SK-N-SH treated with all-trans-retinoic acid at 6 μM for 48 hours (cell line): Measurements from ENCODE around the gene FABP1.

Source experiments
- ATAC-seq: fragments of 200-7000 bp; cut with Tn5 transposase; 3 replicates; pipeline ENCODE4 v1.9.1; 2020; ENCODE audit warnings: mild to moderate bottlenecking, moderate library complexity
- ARNTL ChIP-seq: fragments of 450-650 bp; formaldehyde crosslinking; IDR thresholded peaks from 2 replicates; pipeline ENCODE4 v1.5.0; 2020; ENCODE audit warnings: low read depth, mild to moderate bottlenecking, moderate library complexity, borderline replicate concordance
- BACH2 ChIP-seq: fragments of 250-450 bp; sonication (Bioruptor Pico); IDR thresholded peaks from 2 replicates; pipeline ENCODE4 v1.9.0; 2021; ENCODE audit warnings: mild to moderate bottlenecking, borderline replicate concordance
- CREB5 ChIP-seq: fragments of 250-450 bp; sonication (Bioruptor Pico); IDR thresholded peaks from 2 replicates; pipeline ENCODE4 v1.5.1; 2020; ENCODE audit warnings: low read depth, mild to moderate bottlenecking, moderate library complexity
- CSDC2 ChIP-seq: fragments of 250-450 bp; sonication (Bioruptor Pico); IDR thresholded peaks from 2 replicates; pipeline ENCODE4 v1.5.0; 2020; ENCODE audit warnings: mild to moderate bottlenecking, moderate library complexity
- CSRNP3 ChIP-seq: fragments of 250-450 bp; sonication (Bioruptor Pico); IDR thresholded peaks from 2 replicates; pipeline ENCODE4 v1.5.1; 2021; ENCODE audit warnings: mild to moderate bottlenecking, moderate library complexity
- ESRRG ChIP-seq: fragments of 250-450 bp; sonication (Bioruptor Pico); IDR thresholded peaks from 2 replicates; pipeline ENCODE4 v1.6.1; 2021; ENCODE audit warnings: mild to moderate bottlenecking
- GLIS3 ChIP-seq: fragments of 250-450 bp; sonication (Bioruptor Pico); IDR thresholded peaks from 2 replicates; pipeline ENCODE4 v1.5.0; 2020; ENCODE audit warnings: mild to moderate bottlenecking, moderate library complexity
- ISL1 ChIP-seq: fragments of 250-450 bp; sonication (Bioruptor Pico); IDR thresholded peaks from 2 replicates; pipeline ENCODE4 v2.1.2; 2022; ENCODE audit warnings: mild to moderate bottlenecking, moderate library complexity
- OSR1 ChIP-seq: fragments of 250-450 bp; sonication (Bioruptor Pico); IDR thresholded peaks from 2 replicates; pipeline ENCODE4 v1.8.0; 2022; ENCODE audit warnings: moderate library complexity, mild to moderate bottlenecking, inconsistent platforms
- PATZ1 ChIP-seq: fragments of 250-450 bp; sonication (Bioruptor Pico); IDR thresholded peaks from 2 replicates; pipeline ENCODE4 v1.8.0; 2020; ENCODE audit warnings: mild to moderate bottlenecking, moderate library complexity, borderline replicate concordance
- POU6F1 ChIP-seq: fragments of 250-450 bp; sonication (Bioruptor Pico); IDR thresholded peaks from 2 replicates; pipeline ENCODE4 v1.8.0; 2021; ENCODE audit warnings: low read depth, mild to moderate bottlenecking, moderate library complexity, borderline replicate concordance
- PPARA ChIP-seq: fragments of 250-450 bp; sonication (Bioruptor Pico); IDR thresholded peaks from 2 replicates; pipeline ENCODE4 v1.5.0; 2020; ENCODE audit warnings: mild to moderate bottlenecking, borderline replicate concordance
- RARB ChIP-seq: fragments of 250-450 bp; sonication (Bioruptor Pico); IDR thresholded peaks from 2 replicates; pipeline ENCODE4 v1.8.0; 2021; ENCODE audit warnings: mild to moderate bottlenecking, moderate library complexity
- SNAI2 ChIP-seq: fragments of 250-450 bp; sonication (Bioruptor Pico); IDR thresholded peaks from 2 replicates; pipeline ENCODE4 v1.5.0; 2020; ENCODE audit warnings: mild to moderate bottlenecking, moderate library complexity
- TCF4 ChIP-seq: fragments of 250-450 bp; sonication (Bioruptor Pico); IDR thresholded peaks from 2 replicates; pipeline ENCODE4 v1.8.0; 2021; ENCODE audit warnings: mild to moderate bottlenecking, moderate library complexity, borderline replicate concordance
- TOX ChIP-seq: fragments of 250-450 bp; sonication (Bioruptor Pico); IDR thresholded peaks from 2 replicates; pipeline ENCODE4 v1.8.0; 2021; ENCODE audit warnings: mild to moderate bottlenecking, moderate library complexity, borderline replicate concordance
- TSHZ2 ChIP-seq: fragments of 250-450 bp; sonication (Bioruptor Pico); IDR thresholded peaks from 2 replicates; pipeline ENCODE4 v1.5.0; 2020; ENCODE audit warnings: mild to moderate bottlenecking, moderate library complexity
- ZC3H10 ChIP-seq: fragments of 250-450 bp; sonication (Bioruptor Pico); IDR thresholded peaks from 2 replicates; pipeline ENCODE4 v1.5.1; 2021; ENCODE audit warnings: mild to moderate bottlenecking, moderate library complexity
- ZFP3 ChIP-seq: fragments of 250-450 bp; sonication (Bioruptor Pico); IDR thresholded peaks from 2 replicates; pipeline ENCODE4 v1.5.0; 2020; ENCODE audit warnings: mild to moderate bottlenecking, moderate library complexity
- ZFP30 ChIP-seq: fragments of 450-650 bp; formaldehyde crosslinking; IDR thresholded peaks from 2 replicates; pipeline ENCODE4 v1.5.0; 2022; ENCODE audit warnings: mild to moderate bottlenecking, moderate library complexity
- ZNF565 ChIP-seq: fragments of 450-650 bp; formaldehyde crosslinking; conservative IDR thresholded peaks from 2 replicates; pipeline ENCODE4 v1.5.0; 2020; ENCODE audit warnings: low read depth, mild to moderate bottlenecking, moderate library complexity
- ZNF70 ChIP-seq: fragments of 450-650 bp; formaldehyde crosslinking; IDR thresholded peaks from 2 replicates; pipeline ENCODE4 v1.5.0; 2020; ENCODE audit warnings: mild to moderate bottlenecking, moderate library complexity
- ZNF8 ChIP-seq: fragments of 450-650 bp; formaldehyde crosslinking; IDR thresholded peaks from 2 replicates; pipeline ENCODE4 v1.5.0; 2020; ENCODE audit warnings: mild to moderate bottlenecking, moderate library complexity

The FABP1 gene

GRCh38 chr2:88137833-88138232 is 10.0 kb upstream of the FABP1 start:
- TF ChIP-seq ZFP30 = no peak

GRCh38 chr2:88136817-88137216 is 9.0 kb upstream of the FABP1 start:
- TF ChIP-seq CSDC2 = no peak
- TF ChIP-seq TSHZ2 (CRISPR knock-in tag) = no peak
- no peak for TF ChIP-seq ESRRG (CRISPR knock-in tag)
- TF ChIP-seq BACH2 (CRISPR knock-in tag) = no peak
- TF ChIP-seq PPARA (CRISPR knock-in tag) = no peak
- no peak for TF ChIP-seq RARB (CRISPR knock-in tag)
- TF ChIP-seq ZFP30 = no peak
- TF ChIP-seq TOX (CRISPR knock-in tag) = no peak
- no peak for TF ChIP-seq POU6F1 (CRISPR knock-in tag)
- no peak for TF ChIP-seq ZNF70
- no peak for TF ChIP-seq ZC3H10 (CRISPR knock-in tag)
- no peak for TF ChIP-seq GLIS3 (CRISPR knock-in tag)
- TF ChIP-seq TCF4 (CRISPR knock-in tag) = no peak
- TF ChIP-seq ISL1 (CRISPR knock-in tag) = no peak
- TF ChIP-seq ZNF8 (CRISPR knock-in tag) = no peak
- TF ChIP-seq ZFP3 (CRISPR knock-in tag) = no peak
- TF ChIP-seq CSRNP3 = no peak
- no peak for TF ChIP-seq CREB5 (CRISPR knock-in tag)
- ATAC-seq = no peak

More at GRCh38 chr2:88137833-88138232, 10.0 kb upstream of the FABP1 start:
- no peak for ATAC-seq

- no peak for ATAC-seq
- TF ChIP-seq ESRRG (CRISPR knock-in tag) = no peak
- no peak for TF ChIP-seq ZNF8 (CRISPR knock-in tag)
- TF ChIP-seq SNAI2 (CRISPR knock-in tag) = no peak
- no peak for TF ChIP-seq CSRNP3
- no peak for TF ChIP-seq GLIS3 (CRISPR knock-in tag)
- TF ChIP-seq ZC3H10 (CRISPR knock-in tag) = no peak
- TF ChIP-seq ZNF70 = no peak
- TF ChIP-seq PATZ1 (CRISPR knock-in tag) = no peak
- no peak for TF ChIP-seq CREB5 (CRISPR knock-in tag)
- no peak for TF ChIP-seq TOX (CRISPR knock-in tag)
- TF ChIP-seq BACH2 (CRISPR knock-in tag) = no peak
- TF ChIP-seq ZNF565 (CRISPR knock-in tag) = no peak
- no peak for TF ChIP-seq OSR1
- no peak for TF ChIP-seq ZFP30
- TF ChIP-seq ZFP3 (CRISPR knock-in tag) = no peak
- TF ChIP-seq TCF4 (CRISPR knock-in tag) = no peak
- no peak for TF ChIP-seq ARNTL (CRISPR knock-in tag)
Observed at GRCh38 chr2:88133875-88134274, 6.0 kb upstream of the FABP1 start.
